ENCODE data around the gene REEP6.

DNA sequence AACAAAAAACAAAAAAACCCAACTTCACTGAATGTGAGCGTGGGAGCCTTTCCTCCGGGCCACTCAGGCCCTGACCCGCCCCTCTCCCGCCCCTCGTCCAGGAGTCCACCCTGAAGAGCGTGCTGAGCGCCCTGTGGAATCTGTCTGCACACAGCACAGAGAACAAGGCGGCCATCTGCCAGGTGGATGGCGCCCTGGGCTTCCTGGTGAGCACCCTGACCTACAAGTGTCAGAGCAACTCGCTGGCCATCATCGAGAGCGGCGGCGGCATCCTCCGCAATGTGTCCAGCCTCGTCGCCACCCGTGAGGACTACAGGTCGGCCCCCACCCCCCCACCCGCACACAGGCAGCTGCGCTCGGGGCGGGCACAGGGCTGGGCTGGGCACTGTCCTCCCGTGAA lies 29.1 kb upstream of the REEP6 start:
- TF ChIP-seq EZH2 (IDR thresholded peaks at IDR 0.05; ENCODE audit: insufficient read depth, poor library complexity, severe bottlenecking) (no peak), EZH2phosphoT487 (IDR thresholded peaks at IDR 0.05; ENCODE audit: insufficient read depth, low read depth) (no peak)
